Measurements from ENCODE around the gene JAKMIP3.

Gene JAKMIP3

DNA sequence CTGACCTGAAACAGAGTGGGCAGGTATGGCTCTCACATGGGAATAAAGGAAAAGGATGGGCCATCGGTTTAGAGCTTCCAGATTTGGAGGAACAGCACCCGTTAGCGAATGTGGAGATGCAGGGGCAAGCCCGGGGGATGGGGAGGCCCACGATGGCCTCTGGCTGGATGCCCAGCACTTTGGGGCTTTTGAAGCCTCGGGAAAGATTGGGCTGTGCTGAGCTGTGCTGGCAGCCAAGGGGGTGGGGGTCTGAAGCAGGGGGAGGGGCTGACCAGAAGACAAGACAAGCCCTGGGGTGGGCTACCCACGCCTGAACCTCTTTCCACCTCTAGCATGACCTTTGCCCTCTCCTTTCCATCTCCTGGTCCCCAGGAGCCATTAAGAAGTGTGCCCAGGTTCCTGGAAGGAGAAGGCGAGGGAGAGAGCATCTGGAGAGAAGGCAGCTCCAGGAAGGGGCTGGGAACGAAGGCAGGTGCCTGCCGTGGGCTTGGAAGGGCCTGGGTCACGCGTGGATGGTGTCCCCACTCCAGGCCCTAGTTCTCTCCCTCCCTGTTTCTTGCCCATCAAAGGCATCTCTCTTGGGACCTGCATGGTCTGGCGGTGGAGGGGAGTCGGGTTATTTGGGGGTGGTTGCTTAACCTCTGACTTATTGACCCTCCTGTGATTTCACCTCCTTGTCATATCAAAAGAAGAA lies 39.7 kb downstream of the JAKMIP3 start:
- DNase-seq (ENCODE audit: low read depth, low spot score): no peak
- no peak overlapping the region for H3K4me3 ChIP-seq (ENCODE audit: low read length)

DNA sequence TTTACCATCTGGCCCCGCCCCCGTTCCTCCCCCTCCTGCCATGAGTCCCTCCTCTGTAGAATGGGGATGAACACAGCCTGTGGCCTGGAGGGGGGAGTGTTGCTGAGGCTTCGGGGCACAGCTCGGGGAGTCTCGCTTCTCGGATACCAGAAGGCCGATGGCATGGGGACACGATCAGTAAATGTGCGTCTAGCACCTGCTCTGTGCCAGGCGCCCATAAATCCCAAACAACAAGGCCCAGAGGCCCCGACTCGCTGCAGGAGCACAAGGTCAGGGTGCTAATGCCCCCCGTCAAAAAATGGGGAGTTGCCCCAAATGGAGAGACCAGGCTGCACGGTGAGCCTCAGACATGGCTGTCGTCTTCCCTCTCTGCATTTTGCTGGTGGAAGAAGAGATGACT lies 40.7 kb downstream of the JAKMIP3 start:
- no peak overlapping the region for H3K4me3 ChIP-seq (ENCODE audit: low read length)
- DNase-seq (ENCODE audit: low read depth, low spot score): no peak

DNA sequence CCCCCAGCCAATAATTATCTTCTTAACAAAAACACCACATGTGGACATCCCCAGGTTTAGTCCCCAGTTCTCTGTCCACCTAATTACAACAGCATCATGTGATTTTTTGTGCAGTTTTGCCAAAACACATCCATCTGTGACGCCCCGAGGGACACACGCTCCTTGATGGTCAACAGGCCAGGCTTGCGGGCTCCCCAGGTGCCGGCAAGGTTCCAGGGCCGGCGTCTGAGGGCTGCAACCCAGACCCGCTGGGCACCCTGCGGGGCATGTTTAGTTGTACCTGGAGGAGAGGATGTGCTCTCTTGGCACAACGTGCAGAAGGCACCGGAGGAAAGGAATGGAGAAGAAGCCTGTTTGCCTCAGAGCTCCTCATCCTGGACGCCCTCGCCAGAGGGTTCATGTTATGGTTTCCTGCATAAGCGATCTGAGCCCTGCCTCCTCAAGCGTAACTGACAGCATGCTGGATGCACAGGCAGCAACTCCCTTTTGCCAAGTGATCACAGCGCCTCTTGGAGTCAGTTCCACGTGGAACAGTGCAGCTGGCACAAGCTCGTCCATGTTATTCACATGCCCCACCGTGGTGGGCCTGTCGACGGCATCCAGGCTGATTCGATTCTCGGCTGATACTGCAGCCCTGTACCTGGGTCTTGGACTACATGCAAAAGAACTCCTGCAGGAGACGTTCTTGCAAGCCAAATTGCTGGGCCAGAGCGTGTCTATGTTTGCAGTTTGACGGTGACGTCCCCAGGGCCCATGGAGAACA lies 41.6 kb downstream of the JAKMIP3 start:
- DNase-seq (ENCODE audit: low read depth, low spot score): no peak
- no peak overlapping the region for H3K4me3 ChIP-seq (ENCODE audit: low read length)

DNA sequence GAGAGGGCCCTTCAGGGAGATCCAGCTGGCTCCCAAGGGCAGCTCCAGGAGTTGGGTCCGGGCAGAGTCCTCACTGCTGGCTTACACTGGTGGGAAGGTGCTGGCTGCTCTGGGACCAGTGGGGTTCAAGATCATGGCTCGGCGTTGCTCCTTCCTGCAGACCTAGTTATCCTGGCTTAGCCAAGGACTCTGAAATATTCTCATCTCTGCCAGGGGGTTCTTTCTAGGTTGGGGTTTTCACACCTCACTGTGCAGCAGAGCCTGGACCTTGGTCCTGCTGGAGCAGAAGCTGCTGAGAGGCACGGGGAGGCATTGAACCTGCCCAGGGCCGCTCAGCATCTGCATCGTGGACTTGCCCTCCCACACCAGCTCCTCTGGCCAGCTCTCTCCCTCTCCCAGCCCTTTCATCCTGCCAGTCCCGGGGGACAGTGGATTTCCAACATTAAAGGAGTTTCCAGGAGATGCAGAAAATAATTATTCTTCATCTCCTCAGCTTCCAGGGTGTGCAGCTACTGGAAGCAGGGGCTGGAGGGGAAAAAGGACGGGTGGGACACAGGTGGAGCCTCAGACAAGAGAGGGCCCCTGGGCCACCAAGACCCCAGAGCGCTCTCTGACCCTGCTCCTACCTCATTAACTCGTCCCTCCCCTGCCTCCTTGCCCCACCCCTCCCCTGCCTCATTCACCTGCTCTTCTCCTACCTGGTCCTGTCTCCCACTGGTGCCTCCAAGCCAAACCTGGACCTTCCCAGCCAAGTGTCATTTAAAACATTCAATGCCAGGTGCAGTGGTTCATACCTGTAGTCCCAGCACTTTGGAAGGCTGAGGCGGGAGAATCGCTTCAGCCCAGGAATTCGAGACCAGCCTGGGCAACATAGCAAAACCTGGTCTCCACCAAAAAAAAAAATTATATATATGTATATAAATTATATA lies 42.5 kb downstream of the JAKMIP3 start:
- no peak overlapping the region for H3K4me3 ChIP-seq (ENCODE audit: low read length)
- DNase-seq (ENCODE audit: low read depth, low spot score): no peak

DNA sequence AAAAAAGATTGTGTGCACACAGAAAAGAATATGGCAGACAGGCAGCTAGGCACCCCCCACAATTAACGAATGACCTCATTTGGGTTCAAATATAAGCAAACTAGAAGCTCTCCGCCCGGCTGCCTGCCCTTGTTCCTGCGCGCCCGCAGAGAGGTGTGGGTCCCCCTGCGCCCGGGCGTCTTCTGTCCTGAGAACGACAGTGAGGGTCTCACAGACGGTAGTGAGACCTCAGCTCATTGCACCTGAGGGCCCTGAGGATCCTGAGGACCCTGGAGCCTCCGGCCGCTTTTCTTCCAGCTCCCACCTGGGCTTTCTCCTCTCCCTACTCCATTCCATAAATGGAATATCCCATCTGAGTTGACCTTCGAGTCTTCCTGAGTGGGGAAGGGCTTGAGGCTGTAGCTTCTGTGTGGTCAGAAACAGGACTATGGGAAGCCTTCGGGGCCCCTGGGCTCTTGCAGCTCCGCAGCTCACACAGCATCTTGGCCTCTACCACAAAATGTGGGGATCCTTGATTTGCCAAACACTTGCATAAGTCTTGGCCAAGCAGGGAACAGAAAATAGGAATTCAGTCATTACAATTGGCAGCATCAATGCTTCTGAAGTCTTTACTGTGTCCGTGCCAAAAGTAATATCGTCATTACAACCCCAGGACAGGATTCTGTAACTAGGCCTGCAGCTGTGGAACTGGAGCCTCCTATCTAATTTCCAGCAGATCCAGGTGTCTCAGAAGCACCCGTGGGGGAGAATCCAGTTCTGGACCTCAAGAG lies 43.8 kb downstream of the JAKMIP3 start:
- DNase-seq (ENCODE audit: low read depth, low spot score): no peak
- no peak overlapping the region for H3K4me3 ChIP-seq (ENCODE audit: low read length)

DNA sequence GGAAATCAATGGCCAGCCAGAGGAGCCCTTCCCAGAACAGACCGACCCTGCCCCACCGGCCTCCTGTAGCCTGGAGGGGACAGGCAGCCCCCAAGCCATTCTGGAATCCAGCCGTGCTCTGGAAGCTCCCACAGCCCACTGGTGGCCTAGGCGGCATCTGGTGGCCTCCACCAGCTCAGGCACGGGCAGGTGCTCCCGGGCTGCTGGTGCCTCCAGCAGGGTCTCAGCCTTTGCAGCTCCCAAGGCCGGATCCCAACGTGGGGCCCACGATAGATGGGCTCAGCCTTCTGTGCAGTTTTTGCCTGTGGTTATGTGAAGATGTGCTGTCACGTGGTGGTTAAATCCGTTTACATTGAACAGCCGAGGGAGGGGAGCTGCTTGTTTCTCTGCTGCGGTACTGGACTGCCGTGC lies 44.4 kb downstream of the JAKMIP3 start:
- DNase-seq (ENCODE audit: low read depth, low spot score): no peak
- H3K4me3 ChIP-seq (ENCODE audit: low read length): no peak overlapping the region

DNA sequence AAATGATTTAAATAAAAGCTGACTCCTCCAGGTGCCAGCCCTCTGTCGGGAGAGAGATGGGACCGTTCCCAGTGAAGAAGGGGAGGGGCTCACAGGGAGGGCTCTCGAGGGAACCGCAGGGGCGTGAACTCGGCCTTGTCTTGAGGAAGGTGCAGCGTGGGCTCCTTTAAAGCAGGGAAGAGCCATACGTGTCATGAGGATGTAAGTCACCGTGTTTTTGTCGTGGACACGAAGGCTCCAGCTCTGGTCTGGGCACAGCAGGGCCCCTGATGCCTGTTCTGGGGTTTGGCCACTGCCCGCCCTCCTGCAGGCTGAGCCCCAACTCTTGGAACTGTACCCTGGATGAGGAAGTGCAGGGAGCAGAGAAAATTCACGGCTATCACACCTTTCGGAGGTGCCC lies 45.0 kb downstream of the JAKMIP3 start:
- no peak for DNase-seq (ENCODE audit: low read depth, low spot score)
- no peak overlapping the region for H3K4me3 ChIP-seq (ENCODE audit: low read length)

DNA sequence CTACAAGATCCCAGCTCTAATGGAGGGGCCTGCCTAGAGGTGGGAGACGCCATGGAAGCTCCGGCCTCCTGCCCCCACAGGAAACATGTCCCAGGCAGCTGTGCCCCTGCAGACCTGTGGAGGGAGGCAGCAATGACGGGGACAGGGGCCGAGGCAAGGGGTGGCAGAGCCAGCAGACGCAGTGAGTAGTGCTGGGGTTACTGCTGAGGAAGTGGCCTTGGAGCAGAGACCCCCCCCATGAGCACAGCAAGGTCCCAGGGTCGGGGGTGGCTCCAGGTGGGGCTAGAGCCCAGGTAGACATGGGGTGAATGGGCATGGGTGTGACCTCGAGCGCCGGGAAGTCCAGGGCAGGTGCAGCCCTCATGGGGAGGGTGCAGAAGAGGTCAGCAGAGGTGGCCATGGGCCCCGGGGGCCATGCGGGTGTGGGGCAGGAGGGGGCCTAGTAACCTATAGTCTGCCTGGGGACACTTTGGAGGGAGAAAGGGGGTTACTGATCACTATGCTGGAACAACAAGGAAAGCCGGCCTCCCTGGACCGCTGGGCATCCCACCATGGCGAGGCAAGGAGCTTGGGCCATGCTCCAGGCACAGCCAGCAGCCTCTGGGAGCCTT lies 45.5 kb downstream of the JAKMIP3 start:
- no peak overlapping the region for H3K4me3 ChIP-seq (ENCODE audit: low read length)
- DNase-seq (ENCODE audit: low read depth, low spot score): no peak

DNA sequence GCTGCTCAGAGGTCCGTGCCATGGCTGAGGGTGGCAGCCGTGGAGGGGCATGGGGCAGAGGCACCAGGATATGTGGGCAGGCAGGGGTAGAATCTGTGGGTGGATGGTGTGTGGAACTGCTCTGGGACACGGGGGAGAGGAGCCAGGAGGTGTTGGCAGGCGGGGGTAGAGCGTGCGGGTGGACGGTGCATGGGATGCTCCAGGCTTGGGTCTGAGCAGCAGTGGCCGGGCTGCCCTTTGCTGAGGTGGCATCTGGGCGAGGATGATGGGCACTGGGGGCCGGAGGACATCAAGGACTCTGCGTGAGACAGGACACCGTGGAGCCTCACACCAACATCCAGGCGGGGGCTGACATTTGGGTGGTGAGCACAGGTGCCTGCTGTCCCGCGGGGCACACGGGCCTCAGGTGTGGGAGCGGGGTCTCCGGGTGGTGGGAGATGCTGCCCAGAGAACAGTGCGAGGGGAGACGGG lies 46.2 kb downstream of the JAKMIP3 start:
- no peak overlapping the region for H3K4me3 ChIP-seq (ENCODE audit: low read length)
- DNase-seq (ENCODE audit: low read depth, low spot score): no peak

DNA sequence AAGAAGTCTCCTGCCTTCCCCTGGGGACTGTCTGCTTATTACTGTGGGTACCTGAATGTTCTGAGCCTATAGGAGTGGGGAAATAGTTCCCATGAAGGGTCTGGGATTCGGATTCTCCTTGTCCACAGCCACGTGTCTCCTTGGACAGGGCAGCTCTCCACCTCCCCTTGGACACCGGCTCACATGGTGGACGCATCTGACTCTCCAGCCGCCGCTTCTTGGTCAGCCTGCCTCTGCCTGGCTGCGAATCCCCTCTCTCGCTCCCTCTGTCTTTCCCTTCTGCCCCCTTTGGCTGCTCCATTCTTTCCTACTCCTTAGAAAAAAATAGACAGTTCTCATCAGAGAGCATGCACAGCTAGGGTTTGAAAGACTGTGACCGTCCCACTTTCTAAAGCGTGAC lies 46.9 kb downstream of the JAKMIP3 start:
- DNase-seq (ENCODE audit: low read depth, low spot score): no peak

DNA sequence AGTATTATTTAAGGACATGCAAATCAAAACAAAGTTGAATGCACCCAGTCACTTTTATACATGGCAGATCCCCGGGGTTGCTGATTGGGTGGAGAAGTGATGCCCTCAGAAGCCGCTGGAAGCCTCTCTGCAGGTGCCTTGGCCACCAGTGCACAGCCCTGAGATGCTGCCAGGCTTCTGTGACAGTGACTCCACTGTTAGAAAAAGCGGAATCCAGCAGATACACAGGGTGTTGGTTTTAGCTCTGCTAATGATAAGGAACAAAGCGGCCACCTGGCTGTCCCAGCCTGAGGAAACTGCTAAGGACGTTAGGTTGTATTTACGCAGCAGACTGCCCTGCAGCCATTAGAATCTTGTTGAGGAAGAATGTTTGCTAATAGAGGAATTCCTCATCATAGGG lies 47.5 kb downstream of the JAKMIP3 start:
- DNase-seq (ENCODE audit: low read depth, low spot score): no peak
- no peak overlapping the region for H3K4me3 ChIP-seq (ENCODE audit: low read length)

More for the DNA sequence above, 46.9 kb downstream of the JAKMIP3 start:
- no peak overlapping the region for H3K4me3 ChIP-seq (ENCODE audit: low read length)

DNA sequence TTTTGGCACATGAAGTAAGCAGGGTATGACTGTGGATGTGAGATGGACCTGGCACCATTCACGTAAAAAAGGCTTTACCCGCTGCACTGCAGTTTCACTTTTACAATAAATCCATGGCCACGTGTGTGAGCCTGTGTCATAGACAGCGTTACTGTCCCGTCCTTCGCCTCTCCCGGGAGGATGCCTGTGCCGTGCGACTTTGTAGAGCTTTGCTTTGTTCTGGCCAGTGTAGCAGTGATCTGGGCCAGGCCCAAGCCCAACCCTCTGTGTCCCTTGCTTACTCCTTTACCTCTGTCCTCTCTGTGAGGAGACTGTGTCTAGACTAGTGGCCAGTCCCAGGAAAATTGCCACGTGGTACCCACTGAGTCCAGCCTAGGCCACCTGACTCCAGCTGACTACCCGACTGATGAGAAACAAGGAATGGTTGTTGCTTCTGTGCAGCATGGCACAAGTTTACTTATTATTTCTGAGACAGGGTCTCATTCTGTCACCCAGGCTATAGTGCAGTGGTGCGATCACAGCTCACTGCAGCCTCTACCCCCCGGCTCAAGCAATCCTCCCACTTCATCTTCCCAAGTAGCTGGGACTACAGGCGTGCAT lies 48.1 kb downstream of the JAKMIP3 start:
- DNase-seq (ENCODE audit: low read depth, low spot score): no peak

DNA sequence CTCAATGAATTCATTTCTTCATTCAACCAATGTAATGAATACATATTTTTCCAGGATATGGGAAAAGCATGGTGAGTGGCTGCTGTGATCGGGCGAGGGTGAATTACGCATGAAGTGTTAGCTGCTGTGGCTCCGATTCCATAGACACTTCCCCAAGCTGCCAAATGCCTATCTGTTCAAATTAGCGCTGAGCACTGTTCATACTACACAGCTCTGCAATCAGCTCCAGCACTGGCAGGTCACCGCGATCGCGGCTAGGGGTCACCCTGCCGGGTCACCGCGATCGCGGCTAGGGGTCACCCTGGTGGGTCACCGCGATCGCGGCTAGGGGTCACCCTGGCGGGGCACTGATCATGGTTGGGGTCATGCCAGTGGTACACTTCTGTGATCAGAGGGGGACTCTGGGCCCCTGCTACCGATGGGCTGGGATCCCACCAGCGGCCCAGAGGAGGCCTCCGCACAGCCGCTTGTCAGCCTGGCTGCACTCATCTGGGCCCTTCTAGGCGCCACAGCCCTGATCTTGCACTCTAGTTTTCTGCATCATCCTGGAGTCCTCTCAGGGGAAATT lies 49.3 kb downstream of the JAKMIP3 start:
- H3K4me3 ChIP-seq (ENCODE audit: low read length): no peak overlapping the region
- no peak for DNase-seq (ENCODE audit: low read depth, low spot score)

More for the DNA sequence above, 48.1 kb downstream of the JAKMIP3 start:
- H3K4me3 ChIP-seq (ENCODE audit: low read length): no peak overlapping the region
